ENCODE results near the gene ARHGAP29. TPM values are rescaled to one million over a fixed set of nuclear protein-coding genes. Genes with fewer than 3 reads are reported as not detected.

Gene ARHGAP29
- total and polyA plus RNA-seq, 12 donors = 5.3 to 16.7 (median 10.4) TPM

- intact Hi-C loops (cut with DNase I) = no loop called here
- peaks cover 0 to 6% of the 10 kb centered on the region in 2 donors for H3K4me1 ChIP-seq (replicated peaks in 1 of 2)
- H3K36me3 ChIP-seq (replicated peaks in 1 of 2) = no peaks in the 10 kb centered on the region
- peaks cover 20% of the 10 kb centered on the region for H3K27me3 ChIP-seq
- H3K4me3 ChIP-seq = no peak overlapping the region
- H3K27ac ChIP-seq = no peak overlapping the region
- H3K9me3 ChIP-seq (replicated peaks in 1 of 3) = peaks cover 0 to 16% (median 14%) of the 10 kb centered on the region in 3 donors
- TF ChIP-seq CTCF (IDR thresholded peaks at IDR 0.05) (peak in 2 of 6 experiments; percentile 15 to 29), POLR2A (IDR thresholded peaks at IDR 0.05) (no peak)
- no peak for DNase-seq
Observed at GRCh38 chr1:94240822-94241221, 3.4 kb upstream of the ARHGAP29 start.

GRCh38 chr1:94239796-94240195 lies 2.4 kb upstream of the ARHGAP29 start:
- intact Hi-C loops (cut with DNase I) = no loop called here
- no peak for DNase-seq
- Histone ChIP-seq H3K4me1 (replicated peaks in 1 of 2) (peaks cover 0 to 6% of the 10 kb centered on the region in 2 donors), H3K9me3 (replicated peaks in 1 of 3) (peaks cover 0 to 16% (median 14%) of the 10 kb centered on the region in 3 donors), H3K27ac (no peak overlapping the region), H3K27me3 (peaks cover 20% of the 10 kb centered on the region), H3K4me3 (no peak overlapping the region), H3K36me3 (replicated peaks in 1 of 2) (no peaks in the 10 kb centered on the region)
- no peak for TF ChIP-seq POLR2A (IDR thresholded peaks at IDR 0.05)
- no peak for TF ChIP-seq CTCF (IDR thresholded peaks at IDR 0.05)

- H3K9me3 ChIP-seq (replicated peaks in 1 of 3) = peaks cover 0 to 16% (median 14%) of the 10 kb centered on the region in 3 donors
- H3K27me3 ChIP-seq = peaks cover 20% of the 10 kb centered on the region
- intact Hi-C loops (cut with DNase I) = no loop called here
- no peak overlapping the region for H3K27ac ChIP-seq
- no peak overlapping the region for H3K4me3 ChIP-seq
- WGBS, 4 donors = 61 to 83% (median 71%) methylated on average over 3 of the region's 3 CpGs
- DNase-seq = no peak
- peaks cover 0 to 6% of the 10 kb centered on the region in 2 donors for H3K4me1 ChIP-seq (replicated peaks in 1 of 2)
- no peaks in the 10 kb centered on the region for H3K36me3 ChIP-seq (replicated peaks in 1 of 2)
- TF ChIP-seq CTCF (IDR thresholded peaks at IDR 0.05) = no peak
- TF ChIP-seq POLR2A (IDR thresholded peaks at IDR 0.05) = no peak
Observed at GRCh38 chr1:94239051-94239450, 1.7 kb upstream of the ARHGAP29 start.

GRCh38 chr1:94236630-94237290 lies 624 bp downstream of the ARHGAP29 start:
- H3K27ac ChIP-seq = peak overlapping the region in 4 of 5 donors; percentile 33 to 83 (median 72)
- WGBS, 4 donors = 1 to 9% (median 2%) methylated on average over 6 to 39 of the region's 39 CpGs
- H3K27me3 ChIP-seq = peaks cover 22% of the 10 kb centered on the region
- intact Hi-C loops (cut with DNase I) = no loop called here
- TF ChIP-seq POLR2A (IDR thresholded peaks at IDR 0.05) (no peak), CTCF (IDR thresholded peaks at IDR 0.05) (peak in 2 of 6 experiments; percentile 1 to 16)
- H3K36me3 ChIP-seq (replicated peaks in 1 of 2) = no peaks in the 10 kb centered on the region
- no peaks in the 10 kb centered on the region for H3K9me3 ChIP-seq (replicated peaks in 1 of 3)
- peak overlapping the region in 2 of 4 donors; percentile 29 to 68 for H3K4me3 ChIP-seq
- peak in 3 of 7 donors; percentile 13 to 26 (median 25) for DNase-seq
- peaks cover 0 to 6% of the 10 kb centered on the region in 2 donors for H3K4me1 ChIP-seq (replicated peaks in 1 of 2)

All from adrenal gland (tissue), 12 donors.